ENCODE data around the gene SLC35B4.

Gene SLC35B4

DNA sequence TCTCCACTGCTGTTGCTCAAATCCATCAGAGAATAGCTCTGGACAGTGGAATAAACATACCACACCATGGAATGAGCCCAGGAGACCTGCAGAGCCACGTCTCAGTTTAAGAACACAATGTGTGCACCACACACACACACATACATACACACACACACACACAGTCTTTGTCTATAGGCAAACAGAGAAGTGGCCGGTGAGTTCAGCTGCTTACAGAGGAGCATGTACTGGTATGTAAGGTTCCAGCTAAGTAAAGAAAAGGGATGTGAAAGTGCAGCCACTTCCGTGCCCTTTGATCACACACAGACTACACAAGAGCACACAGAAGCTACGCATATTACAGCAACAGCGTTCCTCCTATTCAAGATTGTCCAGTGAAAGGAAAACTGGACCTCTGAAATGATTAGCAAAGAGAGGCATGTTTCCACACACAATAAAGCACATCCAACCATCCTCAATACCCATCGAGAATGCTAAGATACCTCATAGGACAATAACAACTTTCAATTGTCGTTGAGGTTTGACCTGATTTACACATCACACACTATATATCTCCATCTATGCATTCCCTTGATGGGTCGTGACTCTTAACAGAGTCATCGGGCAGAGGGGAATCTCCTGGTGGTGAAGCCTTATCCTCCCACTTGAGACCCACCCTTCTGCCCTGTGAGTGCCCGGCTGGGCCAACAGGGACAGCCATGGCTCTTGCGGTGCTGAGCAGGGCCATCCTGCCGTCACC, 23.6 kb downstream of the SLC35B4 start:
- no peak for DNase-seq (ENCODE audit: low read depth in 4 of 4, low spot score in 1 of 4)

GRCh38 chr7:134290286-134290685, 26.4 kb downstream of the SLC35B4 start:
- DNase-seq (ENCODE audit: low read depth in 4 of 4, low spot score in 1 of 4), result no peak

DNA sequence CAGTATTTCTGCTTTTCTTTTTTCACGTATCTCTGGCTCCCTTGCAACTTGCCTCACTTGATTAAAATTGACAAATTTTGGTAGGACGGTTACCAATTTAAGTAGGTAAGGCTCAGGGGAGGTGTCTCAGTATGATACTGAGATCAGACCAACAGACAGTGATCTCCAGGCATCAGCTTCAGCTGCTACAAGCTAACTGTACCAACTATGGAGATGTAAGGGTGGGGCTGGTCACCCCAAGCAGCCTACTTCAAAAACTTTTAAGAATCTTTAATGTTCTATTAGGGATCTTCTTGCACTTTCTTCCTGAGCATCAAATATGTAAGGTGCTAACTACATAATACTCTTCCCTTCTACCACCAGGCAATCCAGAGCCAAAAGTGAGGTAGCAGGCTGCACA, 26.9 kb downstream of the SLC35B4 start:
- no peak for DNase-seq (ENCODE audit: low read depth in 4 of 4, low spot score in 1 of 4)

DNA sequence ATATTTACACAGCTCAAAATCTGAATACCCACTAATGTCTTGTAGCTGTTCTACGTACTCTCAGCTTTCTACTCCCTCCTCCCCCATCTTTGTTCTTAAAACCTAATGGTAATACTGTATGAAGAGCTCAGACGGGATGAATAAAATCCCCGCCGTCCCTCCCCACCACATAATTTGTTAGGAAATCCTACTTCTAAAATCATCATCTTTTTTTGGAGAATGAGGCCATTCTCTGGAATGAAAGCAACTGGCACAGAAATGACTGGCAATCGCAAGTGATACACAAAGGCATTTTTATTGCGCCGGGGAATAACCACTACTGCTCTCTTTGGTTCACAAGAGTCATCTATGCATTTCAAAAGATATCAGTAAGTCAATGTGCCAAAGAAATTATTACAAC, 27.3 kb downstream of the SLC35B4 start:
- no peak for DNase-seq (ENCODE audit: low read depth in 4 of 4, low spot score in 1 of 4)

GRCh38 chr7:134287916-134288659, 28.6 kb downstream of the SLC35B4 start:
- DNase-seq (ENCODE audit: low read depth in 4 of 4, low spot score in 1 of 4), result no peak

DNA sequence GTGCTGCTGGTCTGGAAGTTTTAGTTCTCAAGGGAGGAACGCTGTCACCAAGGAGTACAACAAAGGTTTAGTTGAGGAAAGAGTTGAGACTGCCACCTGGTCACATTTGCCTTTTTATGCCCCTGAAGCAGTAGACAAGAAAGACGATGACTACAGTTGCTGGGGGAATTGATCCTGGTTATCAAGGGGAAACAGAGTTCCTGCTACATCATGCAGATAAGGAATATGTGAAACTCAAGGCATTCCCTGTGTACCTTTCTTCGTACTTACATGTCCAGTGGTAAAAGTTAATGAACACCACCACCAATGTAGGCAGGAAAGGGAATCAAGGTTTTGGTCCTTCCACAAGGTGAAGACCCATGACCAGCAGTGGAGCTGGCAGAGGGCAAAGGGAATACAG, 31.8 kb downstream of the SLC35B4 start:
- no peak for DNase-seq (ENCODE audit: low read depth in 4 of 4, low spot score in 1 of 4)

DNA sequence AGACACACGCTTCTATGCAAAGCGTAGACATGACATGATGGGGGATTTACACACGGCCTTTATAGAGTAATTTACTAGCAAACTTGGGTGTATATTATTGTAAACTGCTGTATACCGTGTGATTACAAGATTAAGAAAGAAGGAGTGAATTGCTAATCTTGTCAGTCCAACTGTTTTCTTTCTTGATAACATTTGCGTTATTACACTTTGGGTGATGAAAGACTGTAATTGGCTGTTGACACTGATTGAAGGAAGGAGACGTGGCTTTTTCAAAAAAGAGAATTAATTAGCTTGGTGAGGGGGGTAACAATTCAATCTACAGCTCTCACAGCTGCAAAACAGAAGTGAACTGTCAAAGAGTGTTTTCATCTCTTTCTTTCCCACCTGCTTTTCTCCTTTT, 32.7 kb downstream of the SLC35B4 start:
- DNase-seq (ENCODE audit: low read depth in 4 of 4, low spot score in 1 of 4), result no peak

DNA sequence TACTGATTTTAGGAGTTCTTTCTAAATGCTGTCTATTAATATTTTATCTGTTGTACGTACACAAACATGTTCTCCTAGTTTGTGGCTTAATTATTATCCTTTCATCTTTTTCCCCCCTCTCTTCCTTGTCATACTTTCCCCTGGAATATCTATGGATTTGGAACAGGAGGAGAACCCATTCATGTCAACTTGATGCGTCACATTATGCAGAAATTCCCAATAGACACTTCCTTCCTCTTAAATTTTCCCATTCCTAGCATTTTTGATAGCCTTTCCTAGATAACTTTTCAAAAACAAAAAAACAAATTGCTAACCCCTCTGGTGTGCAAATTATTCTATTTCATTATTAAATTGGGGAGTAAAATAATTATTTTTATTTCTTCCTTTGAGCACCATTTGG, 36.2 kb downstream of the SLC35B4 start:
- no peak for DNase-seq (ENCODE audit: low read depth in 4 of 4, low spot score in 1 of 4)

GRCh38 chr7:134279898-134280297, 36.8 kb downstream of the SLC35B4 start:
- DNase-seq (ENCODE audit: low read depth in 4 of 4, low spot score in 1 of 4), result no peak

DNA sequence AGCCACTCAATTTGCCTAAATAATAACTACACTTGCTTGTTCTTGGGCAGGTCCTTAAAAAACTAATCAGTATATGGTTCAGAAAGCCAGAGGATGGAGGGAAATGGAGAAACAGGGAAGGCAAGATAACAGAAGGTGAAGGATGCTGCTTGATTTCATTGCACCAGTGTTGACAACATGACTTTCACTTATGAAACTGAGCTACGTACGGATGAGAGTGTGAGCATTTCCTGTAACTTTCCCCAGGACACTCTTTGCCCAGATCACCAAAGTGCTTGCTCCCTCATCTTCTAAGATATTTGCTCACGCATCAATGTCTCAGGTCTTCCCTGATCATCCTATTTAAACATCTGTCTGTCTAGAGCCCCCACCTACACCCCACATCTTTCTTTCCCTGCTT, 37.4 kb downstream of the SLC35B4 start:
- DNase-seq (ENCODE audit: low read depth in 4 of 4, low spot score in 1 of 4), result no peak

GRCh38 chr7:134278502-134279153, 38.1 kb downstream of the SLC35B4 start:
- no peak for DNase-seq (ENCODE audit: low read depth in 4 of 4, low spot score in 1 of 4)

DNA sequence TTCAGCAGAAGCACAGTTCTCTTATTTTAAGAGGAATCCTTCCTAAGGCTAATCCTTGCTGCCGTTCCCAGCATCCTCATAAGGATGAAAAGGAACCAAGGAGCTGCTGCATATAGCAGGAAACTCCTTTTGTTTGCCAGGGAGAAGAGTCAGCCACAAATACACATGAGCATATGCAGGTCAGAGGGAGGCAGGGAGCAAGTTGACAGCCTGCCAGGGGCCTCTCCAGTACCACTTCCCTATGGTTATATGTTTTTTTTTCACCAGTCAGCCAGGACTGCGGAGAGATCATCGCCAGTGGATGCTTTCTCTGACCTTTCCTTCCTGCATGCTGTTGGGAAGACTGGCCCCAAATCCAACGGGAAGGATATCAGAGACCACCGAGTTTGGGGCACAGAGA, 39.8 kb downstream of the SLC35B4 start:
- DNase-seq (ENCODE audit: low read depth in 4 of 4, low spot score in 1 of 4), result no peak

DNA sequence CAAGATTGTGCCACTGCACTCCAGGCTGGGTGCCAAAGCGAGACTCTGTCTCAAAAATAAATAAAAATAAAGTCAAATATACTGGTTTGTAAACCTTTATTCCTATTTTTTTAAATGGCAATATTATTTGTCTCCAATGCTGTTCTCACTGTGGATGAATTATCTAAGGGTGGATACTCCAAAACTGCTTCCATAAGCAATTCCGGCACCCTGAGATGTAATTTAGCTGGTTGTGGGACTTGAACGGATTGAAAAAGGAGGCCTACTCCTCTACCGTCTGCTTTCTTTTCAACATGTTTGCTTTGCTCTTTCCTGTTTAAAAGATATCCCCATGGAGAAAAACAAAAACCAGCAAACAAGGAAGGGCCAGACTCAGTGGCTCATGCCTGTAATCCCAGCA, 54.4 kb downstream of the SLC35B4 start:
- no peak for DNase-seq (ENCODE audit: low read depth in 4 of 4, low spot score in 1 of 4)

DNA sequence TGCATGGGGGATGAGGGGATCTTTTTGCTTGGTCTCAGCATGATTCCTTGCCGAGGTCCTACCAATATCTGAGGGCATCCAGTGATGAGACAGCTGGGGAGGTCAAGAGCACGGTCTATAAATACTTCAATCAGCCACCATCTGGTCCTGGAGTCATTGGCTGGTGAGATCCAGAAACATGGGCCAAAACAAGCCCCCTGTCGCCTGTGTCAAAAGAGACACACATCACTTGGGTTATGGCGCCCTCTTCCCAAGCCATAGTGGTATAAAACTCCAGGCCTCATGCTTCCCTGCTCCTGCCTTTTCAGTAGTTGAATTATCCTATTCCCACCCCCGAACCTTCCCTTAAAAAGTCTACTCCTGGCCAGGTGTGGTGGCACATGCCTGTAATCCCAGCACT, 60.9 kb downstream of the SLC35B4 start:
- no peak for DNase-seq (ENCODE audit: low read depth in 4 of 4, low spot score in 1 of 4)

DNA sequence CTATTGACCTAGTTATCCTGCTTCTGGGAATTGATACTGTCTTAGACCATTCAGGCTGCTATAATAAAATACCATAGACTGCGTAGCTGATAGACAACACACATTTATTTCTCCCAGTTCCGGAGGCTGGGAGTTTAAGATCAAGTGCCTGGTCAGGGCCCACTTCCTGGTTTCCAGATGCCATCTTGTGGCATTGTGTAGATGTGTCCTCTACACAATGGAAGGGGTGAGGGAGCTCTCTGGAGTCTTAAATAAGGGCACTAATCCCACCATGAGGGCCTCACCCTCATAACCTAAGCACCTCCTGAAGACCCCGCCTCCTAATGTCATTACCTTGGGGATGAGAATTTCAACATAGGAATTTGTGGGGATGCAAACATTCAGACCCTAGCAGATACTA, 62.4 kb downstream of the SLC35B4 start:
- no peak for DNase-seq (ENCODE audit: low read depth in 4 of 4, low spot score in 1 of 4)

DNA sequence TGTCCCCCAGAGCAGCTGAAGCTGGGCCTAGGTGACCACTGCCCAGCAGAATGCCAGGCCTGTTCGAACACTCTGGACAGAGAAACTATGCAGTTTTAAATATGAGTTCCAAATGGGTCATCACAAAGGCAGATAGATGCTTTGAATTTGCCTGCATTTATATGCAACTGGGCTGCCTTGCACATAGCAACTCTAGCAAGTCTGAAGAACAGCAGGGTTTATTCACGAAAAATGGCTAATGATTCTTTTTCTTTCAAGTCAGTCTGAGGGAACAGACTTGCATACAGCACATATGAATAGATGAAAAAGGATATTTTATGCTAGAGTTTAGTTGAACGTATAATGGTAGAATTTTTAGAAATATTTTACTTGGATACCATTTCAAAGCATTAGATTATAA, 68.5 kb downstream of the SLC35B4 start:
- DNase-seq (ENCODE audit: low read depth in 4 of 4, low spot score in 1 of 4), result no peak

GRCh38 chr7:134246761-134247160, 70.0 kb downstream of the SLC35B4 start:
- no peak for DNase-seq (ENCODE audit: low read depth in 4 of 4, low spot score in 1 of 4)

DNA sequence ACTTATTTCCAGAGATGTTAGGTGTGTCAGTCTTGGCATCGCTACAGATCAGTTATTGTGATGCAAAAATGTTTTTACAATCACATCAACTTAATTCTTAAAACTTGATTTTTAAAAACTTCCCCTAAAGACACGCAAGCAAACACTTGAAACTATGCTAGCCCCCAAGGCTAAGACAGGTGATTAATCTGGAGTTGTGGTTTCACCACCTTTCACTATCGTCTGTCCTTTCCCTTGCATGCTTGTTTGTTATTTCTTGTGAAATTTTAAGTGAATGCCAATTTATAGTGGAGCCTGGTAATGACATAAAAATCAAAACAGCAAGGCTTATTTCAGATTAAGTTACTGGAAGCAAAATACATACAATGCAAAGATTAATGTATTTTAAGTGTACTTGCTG, 70.4 kb downstream of the SLC35B4 start:
- no peak for DNase-seq (ENCODE audit: low read depth in 4 of 4, low spot score in 1 of 4)

GRCh38 chr7:134245253-134245652, 71.5 kb downstream of the SLC35B4 start:
- no peak for DNase-seq (ENCODE audit: low read depth in 4 of 4, low spot score in 1 of 4)

All from stimulated activated CD4-positive, alpha-beta T cell treated with anti-CD3 and anti-CD28 coated beads, Interleukin-1b, Interleukin-23, amount 100 ng/mL, for 24 hours (primary cell).